Measurements from ENCODE around the gene EP300.
"Not testable (repeated sequence)": the region's sequence is repeated elsewhere in the genome, so short reads cannot be mapped to it uniquely, and the experiment has no call there.

EP300 gene

GRCh38 chr22:41092023-41092817 is at the start of gene EP300:
TSS of gene EP300 (plus strand) at chr22:41092592. CDS start at chr22:41093005, 413 bp downstream.
- DNase-seq (ENCODE audit: extremely low read depth in 1 of 2, low read depth in 1 of 2): peak; percentile 64 to 70

GRCh38 chr22:41043722-41044121 is 48.7 kb upstream of the EP300 start:
- DNase-seq (ENCODE audit: extremely low read depth in 1 of 2, low read depth in 1 of 2): no peak

- DNase-seq (ENCODE audit: extremely low read depth in 1 of 2, low read depth in 1 of 2): not testable (repeated sequence)
Observed at GRCh38 chr22:41045575-41045974, 46.8 kb upstream of the EP300 start.

DNA sequence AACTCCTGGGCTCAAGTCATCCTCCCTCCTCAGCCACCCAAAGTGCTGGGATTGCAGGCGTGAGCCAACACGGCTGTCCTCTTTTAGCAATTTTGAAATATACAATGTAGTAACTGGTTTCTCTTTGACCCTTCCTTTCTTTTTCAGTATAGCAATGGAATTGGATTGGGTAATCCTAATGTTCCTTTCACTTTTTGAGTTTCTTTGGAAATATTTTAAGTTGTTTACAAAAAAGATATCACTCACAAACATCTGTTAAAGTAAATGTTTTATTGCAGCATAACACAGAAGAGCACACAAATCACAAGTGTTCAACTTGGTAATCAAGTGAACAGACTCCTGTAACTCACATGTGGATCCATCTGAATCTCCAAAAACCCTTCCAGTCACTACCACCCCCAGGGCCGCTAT is 44.6 kb upstream of the EP300 start:
- no peak for DNase-seq (ENCODE audit: extremely low read depth in 1 of 2, low read depth in 1 of 2)

DNA sequence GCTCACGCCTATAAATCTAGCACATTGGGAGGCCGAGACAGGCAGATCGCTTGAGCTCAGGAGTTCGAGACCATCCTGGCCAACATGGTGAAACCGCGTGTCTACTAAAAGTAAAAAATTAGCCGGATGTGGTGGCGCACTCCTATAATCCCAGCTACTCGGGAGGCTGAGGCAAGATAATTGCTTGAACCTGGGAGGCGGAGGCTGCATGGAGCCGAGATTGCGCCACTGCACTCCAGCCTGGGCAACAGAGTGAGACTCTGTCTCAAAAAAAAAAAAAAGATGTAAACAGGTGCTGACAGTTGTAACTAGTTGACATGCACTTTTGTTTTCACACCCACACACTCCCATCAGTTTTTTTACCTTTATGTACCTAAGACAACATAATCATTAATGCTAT is 44.0 kb upstream of the EP300 start:
- DNase-seq (ENCODE audit: extremely low read depth in 1 of 2, low read depth in 1 of 2): not testable (repeated sequence)

GRCh38 chr22:41048791-41049717 is 43.3 kb upstream of the EP300 start:
- no peak for DNase-seq (ENCODE audit: extremely low read depth in 1 of 2, low read depth in 1 of 2)

DNA sequence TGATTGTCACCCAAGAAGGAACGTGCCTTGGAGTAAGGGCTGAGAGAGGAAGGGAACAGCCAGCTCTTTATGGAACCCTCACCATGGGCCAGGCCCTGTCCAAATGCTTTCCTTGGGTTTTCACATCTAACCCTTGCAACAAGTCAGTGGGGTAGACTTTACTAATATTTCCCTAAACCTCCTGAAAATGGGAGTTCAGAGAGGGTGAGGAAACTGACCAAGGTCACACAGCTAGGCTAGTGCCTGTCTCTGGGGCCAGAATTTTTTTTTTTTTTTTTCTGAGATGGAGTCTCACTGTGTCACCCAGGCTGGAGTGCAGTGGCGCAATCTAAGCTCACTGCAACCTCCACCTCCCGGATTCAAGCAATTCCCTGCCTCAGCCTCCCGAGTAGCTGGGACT is 42.6 kb upstream of the EP300 start:
- not testable (repeated sequence) for DNase-seq (ENCODE audit: extremely low read depth in 1 of 2, low read depth in 1 of 2)

GRCh38 chr22:41050883-41051282 is 41.5 kb upstream of the EP300 start:
- DNase-seq (ENCODE audit: extremely low read depth in 1 of 2, low read depth in 1 of 2): no peak

DNA sequence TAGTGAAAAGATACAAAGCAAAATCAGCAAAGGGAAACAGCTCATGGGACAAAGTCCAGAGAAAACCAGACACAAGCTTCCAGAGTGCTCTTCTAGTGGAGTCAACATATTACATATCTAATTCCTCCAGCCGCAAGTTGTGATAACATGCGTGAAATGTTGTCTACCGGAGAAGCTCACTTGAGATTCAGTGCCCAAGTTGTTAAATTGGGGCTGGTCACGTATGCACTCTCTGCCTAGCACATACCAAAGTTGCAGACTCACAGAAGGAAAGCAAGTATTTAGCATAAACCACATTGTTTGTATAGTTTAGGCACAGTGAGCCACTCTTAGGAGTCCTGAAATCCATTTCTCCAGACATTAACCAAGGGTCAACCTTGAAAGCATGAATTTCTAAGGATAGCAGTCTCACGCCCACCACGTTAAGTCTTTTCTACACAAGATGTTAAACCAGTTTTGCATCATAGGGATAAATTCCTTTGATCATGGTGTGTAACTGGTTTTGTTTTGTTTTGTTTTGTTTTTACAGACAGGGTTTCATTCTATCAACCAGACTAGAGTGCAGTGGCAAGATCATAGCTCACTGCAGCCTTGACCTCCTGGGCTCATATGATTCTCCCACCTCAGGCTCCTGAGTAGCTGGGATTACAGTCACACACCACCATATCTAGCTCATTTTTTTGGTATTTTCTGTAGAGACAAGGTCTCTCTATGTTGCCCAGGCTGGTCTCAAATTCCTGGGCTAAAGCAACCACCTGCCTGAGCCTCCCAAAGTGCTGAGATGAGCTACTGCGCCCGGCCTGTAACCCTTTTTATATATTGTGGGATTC is 39.5 kb upstream of the EP300 start:
- DNase-seq (ENCODE audit: extremely low read depth in 1 of 2, low read depth in 1 of 2): no peak

DNA sequence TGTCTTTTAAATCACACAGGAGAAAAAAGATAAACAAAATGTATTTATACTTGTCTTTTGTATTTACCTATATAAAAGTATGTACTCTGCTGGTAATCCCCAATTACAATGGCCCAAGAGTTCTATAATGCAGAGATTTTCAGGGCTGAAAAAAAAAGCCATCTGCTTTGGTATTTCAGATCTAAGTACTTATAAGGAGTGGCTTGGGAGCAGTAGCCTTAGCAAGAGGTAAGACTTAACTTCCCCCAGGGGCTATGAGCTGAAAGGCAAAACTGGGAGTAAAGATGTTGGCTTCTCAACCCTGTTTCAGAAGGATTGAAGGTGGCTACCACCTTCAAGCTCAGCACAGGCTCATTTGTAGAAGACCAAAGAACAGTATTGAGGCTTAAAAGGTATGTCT is 35.3 kb upstream of the EP300 start:
- DNase-seq (ENCODE audit: extremely low read depth in 1 of 2, low read depth in 1 of 2): no peak

DNA sequence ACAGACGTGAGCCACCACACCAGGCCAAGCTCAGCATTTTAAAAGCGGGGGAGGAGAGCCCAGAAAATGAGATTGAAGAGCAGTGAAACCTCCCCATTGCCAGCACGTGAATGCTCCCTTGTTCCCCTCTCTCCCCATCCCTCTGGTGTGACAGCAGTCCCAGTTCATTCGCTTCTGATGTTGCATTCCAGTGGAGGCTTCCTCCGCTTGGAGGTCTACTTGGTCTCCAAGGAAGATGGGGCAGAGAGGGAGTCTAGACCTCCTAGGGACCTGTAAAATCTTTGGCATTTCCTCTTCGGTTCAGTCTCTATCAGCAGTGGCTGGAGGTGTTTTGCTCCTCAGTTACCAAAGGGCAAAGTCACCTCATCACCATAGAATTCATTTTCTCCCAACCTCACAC is 30.2 kb upstream of the EP300 start:
- DNase-seq (ENCODE audit: extremely low read depth in 1 of 2, low read depth in 1 of 2): no peak

DNA sequence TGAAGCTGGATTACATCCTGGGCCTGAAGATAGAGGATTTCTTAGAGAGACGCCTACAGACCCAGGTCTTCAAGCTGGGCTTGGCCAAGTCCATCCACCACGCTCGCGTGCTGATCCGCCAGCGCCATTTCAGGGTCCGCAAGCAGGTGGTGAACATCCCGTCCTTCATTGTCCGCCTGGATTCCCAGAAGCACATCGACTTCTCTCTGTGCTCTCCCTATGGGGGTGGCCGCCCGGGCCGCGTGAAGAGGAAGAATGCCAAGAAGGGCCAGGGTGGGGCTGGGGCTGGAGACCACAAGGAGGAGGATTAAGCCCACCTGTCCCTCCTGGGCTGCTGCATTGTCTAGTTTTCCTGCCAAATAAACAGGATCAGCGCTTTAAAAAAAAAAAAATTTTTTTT is 28.1 kb upstream of the EP300 start:
- DNase-seq (ENCODE audit: extremely low read depth in 1 of 2, low read depth in 1 of 2): not testable (repeated sequence)

- DNase-seq (ENCODE audit: extremely low read depth in 1 of 2, low read depth in 1 of 2): not testable (repeated sequence)
Observed at GRCh38 chr22:41066341-41066740, 26.1 kb upstream of the EP300 start.

DNA sequence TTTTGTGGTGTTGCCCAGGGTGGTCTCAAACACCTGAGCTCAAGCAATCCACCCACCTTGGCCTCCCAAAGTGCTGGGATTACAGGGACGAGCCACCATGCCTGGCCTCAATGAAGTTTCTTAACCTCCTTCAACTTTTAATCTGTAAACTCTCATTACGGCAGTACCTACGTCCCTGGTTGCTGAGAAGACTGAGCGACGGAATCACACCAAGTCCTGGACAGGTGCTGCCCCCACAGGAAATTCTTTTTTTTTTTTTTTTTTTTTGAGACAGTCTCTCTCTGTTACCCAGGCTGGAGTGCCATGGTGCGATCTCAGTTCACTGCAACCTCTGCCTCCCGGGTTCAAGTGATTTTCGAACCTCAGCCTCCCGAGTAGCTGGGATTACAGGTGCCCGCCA is 24.4 kb upstream of the EP300 start:
- DNase-seq (ENCODE audit: extremely low read depth in 1 of 2, low read depth in 1 of 2): not testable (repeated sequence)

DNA sequence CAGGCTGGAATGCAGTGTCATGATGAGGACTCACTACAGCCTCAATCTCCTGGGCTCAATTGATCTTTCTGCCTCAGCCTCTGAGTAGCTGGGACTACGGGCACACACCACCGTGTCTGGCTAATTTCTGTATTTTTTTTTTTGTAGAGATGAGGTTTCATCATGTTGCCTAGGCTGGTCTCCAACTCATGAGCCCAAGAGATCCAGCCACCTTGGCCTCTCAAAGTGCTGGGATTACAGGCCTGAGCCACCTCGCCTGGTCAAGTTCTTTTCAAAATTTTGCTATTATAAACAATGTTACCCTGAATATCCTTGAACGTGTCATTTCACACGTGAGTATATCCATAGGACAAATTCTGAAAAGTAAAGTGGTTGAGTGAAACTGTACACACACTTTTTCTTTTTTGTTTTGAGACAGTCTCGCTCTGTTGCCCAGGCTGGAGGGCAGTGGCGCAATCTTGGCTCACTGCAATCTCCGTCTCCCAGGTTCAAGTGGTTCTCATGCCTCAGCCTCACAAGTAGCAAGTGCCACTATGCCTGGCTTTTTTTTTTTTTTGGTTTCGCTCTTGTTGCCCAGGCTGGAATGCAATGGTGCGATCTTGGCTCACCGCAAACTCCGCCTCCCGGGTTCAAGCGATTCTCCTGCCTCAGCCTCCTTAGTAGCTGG is 21.6 kb upstream of the EP300 start:
- DNase-seq (ENCODE audit: extremely low read depth in 1 of 2, low read depth in 1 of 2): no peak

DNA sequence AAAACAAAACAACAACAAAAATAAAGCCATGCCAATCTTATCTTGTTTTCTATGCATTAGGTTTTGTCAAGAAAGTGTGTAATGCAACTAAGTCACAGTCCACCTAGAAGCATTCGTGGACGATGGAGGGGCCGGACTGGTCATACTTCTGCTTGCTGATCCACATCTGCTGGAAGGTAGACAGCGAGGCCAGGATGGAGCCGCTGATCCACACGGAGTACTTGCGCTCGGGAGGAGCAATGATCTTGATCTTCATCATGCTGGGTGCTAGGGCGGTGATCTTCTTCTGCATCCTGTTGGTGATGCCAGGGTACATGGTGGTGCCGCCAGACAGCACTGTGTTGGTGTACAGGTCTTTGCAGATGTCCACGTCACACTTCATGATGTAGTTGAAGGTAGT is 18.3 kb upstream of the EP300 start:
- DNase-seq (ENCODE audit: extremely low read depth in 1 of 2, low read depth in 1 of 2): no peak

- no peak for DNase-seq (ENCODE audit: extremely low read depth in 1 of 2, low read depth in 1 of 2)
Observed at GRCh38 chr22:41074466-41074865, 17.9 kb upstream of the EP300 start.

- DNase-seq (ENCODE audit: extremely low read depth in 1 of 2, low read depth in 1 of 2): no peak
Observed at GRCh38 chr22:41074941-41075710, 17.3 kb upstream of the EP300 start.

DNA sequence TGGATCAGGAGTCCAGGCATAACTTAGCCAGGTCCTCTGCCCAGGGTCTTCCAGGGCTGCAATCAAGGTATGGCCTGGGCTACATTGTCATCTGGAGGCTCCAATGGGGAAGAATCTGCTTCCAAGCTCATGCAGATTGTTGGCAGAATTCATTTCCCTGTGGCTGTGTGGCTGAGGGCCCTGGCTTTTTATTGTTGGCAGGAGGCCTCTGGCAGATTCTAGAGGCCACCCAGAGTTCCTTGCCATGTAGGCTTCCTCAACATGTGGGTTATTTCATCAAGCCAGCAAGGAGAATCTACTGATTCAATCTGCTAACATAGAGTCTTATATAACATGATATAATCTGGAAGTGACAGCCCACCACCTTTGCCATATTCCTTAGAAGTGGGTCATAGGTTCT is 16.4 kb upstream of the EP300 start:
- no peak for DNase-seq (ENCODE audit: extremely low read depth in 1 of 2, low read depth in 1 of 2)

DNA sequence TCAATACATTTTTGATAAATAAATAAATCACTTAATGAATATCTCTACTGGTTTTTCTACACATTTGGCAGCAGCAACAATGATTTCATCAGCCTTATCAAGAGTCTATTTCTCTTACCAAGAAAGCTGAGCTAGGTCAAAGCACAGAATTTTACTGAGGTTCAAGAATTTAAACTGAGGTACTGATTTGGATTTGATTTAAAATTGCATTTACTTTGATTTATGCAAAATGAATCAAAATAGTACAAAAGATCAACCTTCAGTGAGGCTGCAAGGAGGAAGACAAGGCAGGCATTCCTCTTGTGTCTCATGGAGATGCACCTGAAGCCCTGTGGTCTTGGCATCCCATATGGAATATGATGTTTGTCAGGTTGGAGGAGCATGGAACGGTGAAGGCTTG is 15.5 kb upstream of the EP300 start:
- no peak for DNase-seq (ENCODE audit: extremely low read depth in 1 of 2, low read depth in 1 of 2)
